Stimulated activated CD8-positive, alpha-beta memory T cell treated with anti-CD3 and anti-CD28 coated beads, Interleukin-2, amount 100 ng/mL, for 1 hour (primary cell): ENCODE measurements around the gene B3GNT5.

ENCODE experiments used
- DNase-seq, 2 donors: peaks; one replicate each; pipeline ENCODE4 v3.0.0-alpha.2; 2020; ENCODE audit warnings: low read depth in 2 of 2

B3GNT5 gene

GRCh38 chr3:183252973-183253527, at the start of gene B3GNT5:
B3GNT5 (plus strand) TSS chr3:183253253; CDS start chr3:183269799, 16,546 bp downstream.
- no peak for DNase-seq

GRCh38 chr3:183203670-183204069, 49.4 kb upstream of the B3GNT5 start:
- DNase-seq: no peak

- no peak for DNase-seq
These were observed 44.8 kb upstream of the B3GNT5 start for GRCh38 chr3:183208260-183208659.

- no peak for DNase-seq
These were observed 44.3 kb upstream of the B3GNT5 start for GRCh38 chr3:183208800-183209199.

GRCh38 chr3:183210341-183210740, 42.7 kb upstream of the B3GNT5 start:
- DNase-seq: no peak

- no peak for DNase-seq
These were observed 42.2 kb upstream of the B3GNT5 start for GRCh38 chr3:183210862-183211341.

GRCh38 chr3:183211352-183211751, 41.7 kb upstream of the B3GNT5 start:
- no peak for DNase-seq

GRCh38 chr3:183212096-183212495, 41.0 kb upstream of the B3GNT5 start:
- no peak for DNase-seq

- DNase-seq: no peak
These were observed 40.5 kb upstream of the B3GNT5 start for GRCh38 chr3:183212565-183212964.

- DNase-seq: no peak
These were observed 39.4 kb upstream of the B3GNT5 start for GRCh38 chr3:183213415-183214276.

- no peak for DNase-seq
These were observed 38.8 kb upstream of the B3GNT5 start for GRCh38 chr3:183214277-183214612.

GRCh38 chr3:183215591-183216202, 37.4 kb upstream of the B3GNT5 start:
- DNase-seq: no peak

GRCh38 chr3:183217548-183218332, 35.3 kb upstream of the B3GNT5 start:
- DNase-seq: no peak

GRCh38 chr3:183218826-183219225, 34.2 kb upstream of the B3GNT5 start:
- DNase-seq: no peak

- no peak for DNase-seq
These were observed 32.2 kb upstream of the B3GNT5 start for GRCh38 chr3:183220828-183221227.

GRCh38 chr3:183222631-183223235, 30.3 kb upstream of the B3GNT5 start:
- DNase-seq: no peak

GRCh38 chr3:183224180-183224970, 28.7 kb upstream of the B3GNT5 start:
- DNase-seq: no peak

- no peak for DNase-seq
These were observed 26.6 kb upstream of the B3GNT5 start for GRCh38 chr3:183226333-183226890.

GRCh38 chr3:183227586-183227985, 25.5 kb upstream of the B3GNT5 start:
- DNase-seq: no peak

- no peak for DNase-seq
These were observed 23.9 kb upstream of the B3GNT5 start for GRCh38 chr3:183229178-183229577.
